ENCODE data around the gene ATP1A2. TPM values are rescaled to one million over a fixed set of nuclear protein-coding genes. Genes with fewer than 3 reads are reported as not detected.

The ATP1A2 gene
- not detected for total RNA-seq
- total RNA-seq (2013), result 0.43 TPM

DNA sequence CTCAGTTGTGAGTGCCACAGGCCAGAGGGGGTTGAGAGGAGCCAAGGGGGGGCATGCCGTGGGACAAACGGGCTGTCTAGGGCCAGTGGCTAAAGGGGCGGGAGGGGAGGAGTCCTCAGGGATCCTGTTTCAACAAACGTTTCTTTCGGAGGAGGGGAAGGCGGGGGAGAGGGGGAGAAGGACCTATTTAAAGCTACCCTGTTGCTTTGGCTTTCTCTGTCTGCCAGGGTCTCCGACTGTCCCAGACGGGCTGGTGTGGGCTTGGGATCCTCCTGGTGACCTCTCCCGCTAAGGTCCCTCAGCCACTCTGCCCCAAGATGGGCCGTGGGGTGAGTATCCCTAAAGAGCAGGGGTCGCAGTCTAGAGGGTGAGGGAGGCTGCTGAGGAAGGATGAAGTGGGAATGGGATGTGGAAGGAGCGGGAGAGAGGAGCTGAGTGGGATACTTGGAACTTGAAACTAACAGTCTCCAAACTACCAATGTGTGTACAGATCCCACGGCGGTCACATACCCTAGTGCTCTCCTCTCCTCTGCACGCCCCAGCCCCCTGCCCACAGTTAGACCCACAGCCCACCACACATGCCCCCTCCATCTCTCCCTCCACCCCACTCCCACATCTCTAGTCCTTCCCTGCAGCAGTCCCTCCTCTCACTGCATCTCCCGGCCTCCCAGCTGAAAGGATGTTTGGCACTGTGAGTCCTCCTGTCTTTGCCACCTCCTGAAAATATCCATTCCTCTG, at the start of gene ATP1A2:
Gene ATP1A2, plus strand, starts transcription at position 215 of the 738 bp plus-strand sequence. Its CDS starts 103 bp downstream, at position 318.
- Histone ChIP-seq H3K4me3 (ENCODE audit: low read length) (no peak within 1 kb of the TSS), H3K9me3 (ENCODE audit: control insufficient read depth, insufficient read depth, low read length) (no peaks in the 10 kb centered on the region), H3K36me3 (ENCODE audit: control insufficient read depth, insufficient read depth, low read length) (no peaks in the 10 kb centered on the region), H3K27ac (ENCODE audit: low read length) (no peak within 1 kb of the TSS), H3K27me3 (ENCODE audit: control insufficient read depth, insufficient read depth, low read length) (no peaks in the 10 kb centered on the region), H3K4me1 (ENCODE audit: control insufficient read depth, insufficient read depth, low read length) (no peaks in the 10 kb centered on the region)
- ATAC-seq (no peak), DNase-seq (no peak)
- no peak within 1 kb of the TSS for H3K4me3 Mint-ChIP-seq
- WGBS (ENCODE audit: insufficient coverage), result 69% methylated on average over 16 of the region's 16 CpGs
- TF ChIP-seq, protein P1, sequence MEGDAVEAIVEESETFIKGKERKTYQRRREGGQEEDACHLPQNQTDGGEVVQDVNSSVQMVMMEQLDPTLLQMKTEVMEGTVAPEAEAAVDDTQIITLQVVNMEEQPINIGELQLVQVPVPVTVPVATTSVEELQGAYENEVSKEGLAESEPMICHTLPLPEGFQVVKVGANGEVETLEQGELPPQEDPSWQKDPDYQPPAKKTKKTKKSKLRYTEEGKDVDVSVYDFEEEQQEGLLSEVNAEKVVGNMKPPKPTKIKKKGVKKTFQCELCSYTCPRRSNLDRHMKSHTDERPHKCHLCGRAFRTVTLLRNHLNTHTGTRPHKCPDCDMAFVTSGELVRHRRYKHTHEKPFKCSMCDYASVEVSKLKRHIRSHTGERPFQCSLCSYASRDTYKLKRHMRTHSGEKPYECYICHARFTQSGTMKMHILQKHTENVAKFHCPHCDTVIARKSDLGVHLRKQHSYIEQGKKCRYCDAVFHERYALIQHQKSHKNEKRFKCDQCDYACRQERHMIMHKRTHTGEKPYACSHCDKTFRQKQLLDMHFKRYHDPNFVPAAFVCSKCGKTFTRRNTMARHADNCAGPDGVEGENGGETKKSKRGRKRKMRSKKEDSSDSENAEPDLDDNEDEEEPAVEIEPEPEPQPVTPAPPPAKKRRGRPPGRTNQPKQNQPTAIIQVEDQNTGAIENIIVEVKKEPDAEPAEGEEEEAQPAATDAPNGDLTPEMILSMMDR (IDR thresholded peaks at IDR 0.05), result no peak
- H3K27me3 Mint-ChIP-seq (ENCODE audit: low read depth in 2 of 2), result peaks cover under 1 to 24% of the 10 kb centered on the region in 2 donors
- no peaks in the 10 kb centered on the region for H3K9me3 Mint-ChIP-seq
- no peak within 1 kb of the TSS for H3K27ac Mint-ChIP-seq
- H3K36me3 Mint-ChIP-seq, result no peaks in the 10 kb centered on the region
- no peaks in the 10 kb centered on the region for H3K4me1 Mint-ChIP-seq
- intact Hi-C loops (cut with micrococcal nuclease), result no loop called here

DNA sequence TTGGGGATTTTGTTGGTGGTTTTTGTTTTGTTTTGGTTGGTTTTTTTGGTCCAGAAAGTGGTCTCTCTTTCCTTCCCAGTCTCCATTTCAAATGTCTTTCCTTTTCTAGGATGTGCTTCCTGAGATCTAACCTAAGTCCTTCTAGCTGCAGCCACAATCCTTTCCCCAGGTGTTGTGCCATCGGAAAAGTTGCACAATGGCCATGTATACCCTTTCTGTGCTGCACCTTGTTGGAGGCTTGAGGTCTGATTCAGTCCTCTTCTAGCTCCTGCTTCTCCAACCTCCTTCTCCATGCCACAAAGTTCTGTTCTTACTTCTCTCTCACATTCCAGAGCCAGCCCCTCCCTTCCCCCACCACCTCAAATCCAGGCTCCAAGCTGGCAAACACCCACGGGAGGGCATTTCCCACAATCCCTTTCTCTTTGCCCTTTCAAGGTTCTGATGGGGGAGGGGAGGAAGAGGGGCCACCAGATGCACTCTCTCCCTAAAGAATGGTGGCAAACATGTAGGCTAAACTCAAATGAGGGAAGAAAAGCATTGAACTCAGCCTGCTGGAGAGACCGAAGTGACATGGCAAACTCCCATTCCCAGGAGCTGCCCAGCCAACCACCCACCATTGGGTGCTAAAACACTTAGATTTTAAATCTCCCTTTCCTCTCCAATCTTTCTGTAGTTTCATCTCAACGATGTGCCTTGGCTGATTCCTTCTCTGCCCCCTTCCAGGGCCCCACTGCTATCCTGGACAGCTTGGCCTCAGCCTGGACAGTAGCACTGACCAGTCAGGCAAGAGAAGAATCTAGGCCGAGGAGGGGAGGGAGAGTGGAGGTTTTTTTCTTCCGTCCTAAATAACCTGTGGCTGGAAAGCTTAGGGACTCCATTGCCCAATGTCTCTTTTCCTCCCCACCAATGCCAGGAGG, 48.5 kb upstream of the ATP1A2 start:
- H3K27ac Mint-ChIP-seq, result no peak overlapping the region
- H3K4me1 Mint-ChIP-seq, result peaks cover 6 to 21% of the 10 kb centered on the region in 2 donors
- no peak for ATAC-seq
- TF ChIP-seq, protein P1 (IDR thresholded peaks at IDR 0.05), result no peak
- 79% methylated on average over 5 of the region's 6 CpGs for WGBS (ENCODE audit: insufficient coverage)
- H3K36me3 ChIP-seq (ENCODE audit: control insufficient read depth, insufficient read depth, low read length), result no peaks in the 10 kb centered on the region
- H3K27ac ChIP-seq (ENCODE audit: low read length), result no peak overlapping the region
- no peaks in the 10 kb centered on the region for H3K9me3 ChIP-seq (ENCODE audit: control insufficient read depth, insufficient read depth, low read length)
- H3K36me3 Mint-ChIP-seq, result no peaks in the 10 kb centered on the region
- H3K27me3 ChIP-seq (ENCODE audit: control insufficient read depth, insufficient read depth, low read length), result peaks cover 17% of the 10 kb centered on the region
- H3K27me3 Mint-ChIP-seq (ENCODE audit: low read depth in 2 of 2), result peaks cover 0 to 32% of the 10 kb centered on the region in 2 donors
- no peak overlapping the region for H3K4me3 ChIP-seq (ENCODE audit: low read length)
- intact Hi-C loops (cut with micrococcal nuclease), result no loop called here
- DNase-seq, result no peak
- H3K4me3 Mint-ChIP-seq, result no peak overlapping the region
- H3K9me3 Mint-ChIP-seq, result no peaks in the 10 kb centered on the region
- H3K4me1 ChIP-seq (ENCODE audit: control insufficient read depth, insufficient read depth, low read length), result peaks cover 14% of the 10 kb centered on the region

DNA sequence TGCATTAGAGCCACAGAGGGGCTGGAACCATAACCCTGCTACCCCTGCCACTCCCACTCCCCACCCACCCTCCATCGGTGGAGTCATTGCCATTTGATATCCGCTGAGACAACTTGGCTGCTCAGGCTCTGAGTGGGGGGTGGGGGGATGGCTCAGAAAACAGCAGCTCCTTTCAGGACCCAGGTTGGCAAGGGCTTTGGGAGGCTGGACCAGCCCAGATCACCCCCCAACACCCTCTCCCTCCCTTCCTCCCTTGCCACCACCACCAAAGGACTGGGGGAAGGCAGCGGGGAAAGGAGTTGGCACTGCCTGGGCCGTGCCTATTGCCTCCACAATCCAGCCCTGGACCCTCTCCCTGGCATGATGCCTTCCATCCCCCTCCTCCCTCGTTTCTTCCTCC, 47.3 kb upstream of the ATP1A2 start:
- DNase-seq, result no peak
- no peak for ATAC-seq
- no peaks in the 10 kb centered on the region for H3K9me3 ChIP-seq (ENCODE audit: control insufficient read depth, insufficient read depth, low read length)
- Mint-ChIP-seq H3K4me3 (no peak overlapping the region), H3K27me3 (ENCODE audit: low read depth in 2 of 2) (peaks cover 6 to 34% of the 10 kb centered on the region in 2 donors), H3K9me3 (no peaks in the 10 kb centered on the region), H3K27ac (no peak overlapping the region), H3K4me1 (peaks cover 6 to 21% of the 10 kb centered on the region in 2 donors), H3K36me3 (no peaks in the 10 kb centered on the region)
- intact Hi-C loops (cut with micrococcal nuclease), result no loop called here
- no peak overlapping the region for H3K4me3 ChIP-seq (ENCODE audit: low read length)
- no peaks in the 10 kb centered on the region for H3K36me3 ChIP-seq (ENCODE audit: control insufficient read depth, insufficient read depth, low read length)
- WGBS (ENCODE audit: insufficient coverage), result 80% methylated on average over 3 of the region's 5 CpGs
- TF ChIP-seq, protein P1 (IDR thresholded peaks at IDR 0.05), result no peak
- peaks cover 14% of the 10 kb centered on the region for H3K4me1 ChIP-seq (ENCODE audit: control insufficient read depth, insufficient read depth, low read length)
- H3K27ac ChIP-seq (ENCODE audit: low read length), result no peak overlapping the region
- H3K27me3 ChIP-seq (ENCODE audit: control insufficient read depth, insufficient read depth, low read length), result peaks cover 18% of the 10 kb centered on the region
